IMR-90 (cell line): ENCODE measurements around the gene RNPEPL1. TPM values are rescaled to one million over a fixed set of nuclear protein-coding genes. Genes with fewer than 3 reads are reported as not detected.

ENCODE experiments used
- ATAC-seq: fragments of 200-7000 bp; cut with Tn5 transposase; 2 replicates; pipeline ENCODE4 v1.9.1; 2020; ENCODE audit warnings: low read depth, mild to moderate bottlenecking, moderate library complexity
- BruUV-seq: library from RNA; stranded (reverse); fragments of 400-500 nt; replicated peaks from 2 replicates; lab custom pipeline; 2021; lab: Mats Ljungman, UMichigan
- CTCF ChIA-PET: fragments of 300-600 bp; formaldehyde crosslinking; extraction: SDS; loops from one replicate; lab custom pipeline; 2021; ENCODE audit warnings: antibody characterized with exemption; lab: Yijun Ruan, JAX
- POLR2A ChIA-PET: fragments of 300-600 bp; sonication (Branson Sonifier 250); formaldehyde crosslinking; loops from one replicate; lab custom pipeline; 2022; ENCODE audit warnings: antibody characterized with exemption; ENCODE audit not compliant: unreplicated experiment; lab: Charles Lee
- DNase-seq: peaks from one replicate; pipeline ENCODE4 v3.0.0; 2013
- H2AFZ ChIP-seq: replicated peaks from 2 replicates; pipeline ENCODE3; 2013; ENCODE audit warnings: low read length, mild to moderate bottlenecking; ENCODE audit not compliant: poor library complexity
- H2AK5ac ChIP-seq: 2 replicates; pipeline ENCODE4 v1.6.1; 2013; ENCODE audit warnings: low read depth, low read length, inconsistent platforms
- H2AK9ac ChIP-seq: replicated peaks from 2 replicates; pipeline ENCODE3; 2013; ENCODE audit warnings: mild to moderate bottlenecking, low read depth, low read length, moderate library complexity; ENCODE audit not compliant: poor library complexity
- H2BK120ac ChIP-seq: 2 replicates; pipeline ENCODE4 v1.6.1; 2013; ENCODE audit warnings: low read depth, low read length, inconsistent platforms
- H2BK15ac ChIP-seq: 3 replicates; pipeline ENCODE4 v1.6.1; 2013; ENCODE audit warnings: low read depth, low read length, inconsistent platforms
- H2BK20ac ChIP-seq: 2 replicates; pipeline ENCODE4 v1.6.1; 2013; ENCODE audit warnings: low read depth, mild to moderate bottlenecking, inconsistent platforms, low read length, moderate library complexity
- H2BK5ac ChIP-seq: 2 replicates; pipeline ENCODE4 v1.6.1; 2013; ENCODE audit warnings: mild to moderate bottlenecking, low read depth, low read length, inconsistent platforms; ENCODE audit not compliant: poor library complexity, severe bottlenecking
- H3K14ac ChIP-seq: replicated peaks from 2 replicates; pipeline ENCODE4 v1.6.1; 2013; ENCODE audit warnings: low read depth, low read length, inconsistent platforms
- H3K18ac ChIP-seq: 2 replicates; pipeline ENCODE4 v1.6.1; 2013; ENCODE audit warnings: low read depth, low read length, control low read depth
- H3K23ac ChIP-seq: 2 replicates; pipeline ENCODE4 v1.6.1; 2013; ENCODE audit warnings: low read depth, low read length, inconsistent platforms
- H3K27ac ChIP-seq: 2 replicates; pipeline ENCODE4 v1.5.1; 2013; ENCODE audit warnings: mild to moderate bottlenecking, control low read depth, low read length; ENCODE audit not compliant: insufficient read depth
- H3K27me3 ChIP-seq: 2 replicates; pipeline ENCODE4 v1.6.1; 2013; ENCODE audit warnings: low read length; ENCODE audit not compliant: control insufficient read depth, insufficient read depth
- H3K36me3 ChIP-seq: 2 replicates; pipeline ENCODE4 v1.6.1; 2013; ENCODE audit warnings: low read length, mixed read lengths; ENCODE audit not compliant: control insufficient read depth, insufficient read depth
- H3K4ac ChIP-seq: 2 replicates; pipeline ENCODE4 v1.6.1; 2013; ENCODE audit warnings: low read depth, low read length, inconsistent platforms
- H3K4me1 ChIP-seq: 2 replicates; pipeline ENCODE4 v1.6.1; 2013; ENCODE audit warnings: low read length, mixed read lengths; ENCODE audit not compliant: control insufficient read depth, insufficient read depth
- H3K4me2 ChIP-seq: 2 replicates; pipeline ENCODE4 v1.6.1; 2013; ENCODE audit warnings: low read depth, mild to moderate bottlenecking, control low read depth, low read length, moderate library complexity
- H3K4me3 ChIP-seq: 2 replicates; pipeline ENCODE4 v1.5.1; 2013; ENCODE audit warnings: low read depth, mild to moderate bottlenecking, control low read depth, low read length, moderate library complexity; ENCODE audit not compliant: insufficient read depth
- H3K56ac ChIP-seq: 2 replicates; pipeline ENCODE4 v1.6.1; 2013; ENCODE audit warnings: low read length, inconsistent platforms; ENCODE audit not compliant: insufficient read depth; ENCODE audit errors: extremely low read depth
- H3K79me1 ChIP-seq, 2 experiments: 2 replicates each; pipeline ENCODE4 v1.6.1; 2013; ENCODE audit warnings: low read length in 2 of 2, inconsistent platforms in 1 of 2, low read depth in 1 of 2
- H3K9ac ChIP-seq: 2 replicates; pipeline ENCODE4 v1.6.1; 2013; ENCODE audit warnings: low read depth, low read length, control low read depth
- H3K9me1 ChIP-seq: 2 replicates; pipeline ENCODE4 v1.6.1; 2013; ENCODE audit warnings: low read length, inconsistent platforms; ENCODE audit not compliant: insufficient read depth
- H3K9me3 ChIP-seq: 2 replicates; pipeline ENCODE4 v1.6.1; 2013; ENCODE audit warnings: low read length; ENCODE audit not compliant: control insufficient read depth, insufficient read depth
- H4K20me1 ChIP-seq: 2 replicates; pipeline ENCODE4 v1.6.1; 2013; ENCODE audit warnings: low read length, inconsistent platforms; ENCODE audit not compliant: insufficient read depth
- H4K5ac ChIP-seq: 2 replicates; pipeline ENCODE4 v1.6.1; 2013; ENCODE audit warnings: mild to moderate bottlenecking, low read depth, low read length, control low read depth
- H4K8ac ChIP-seq, 2 experiments: 2 replicates each; pipeline ENCODE4 v1.6.1; 2013; ENCODE audit warnings: low read depth in 2 of 2, low read length in 2 of 2, control low read depth in 1 of 2, inconsistent platforms in 1 of 2
- H4K91ac ChIP-seq: 2 replicates; pipeline ENCODE4 v1.6.1; 2013; ENCODE audit warnings: low read depth, low read length, inconsistent platforms; ENCODE audit not compliant: insufficient read depth
- BHLHE40 ChIP-seq: fragments of 150-350 bp; IDR thresholded peaks from 2 replicates; pipeline ENCODE4 v1.6.1; 2016; ENCODE audit warnings: mild to moderate bottlenecking, low read depth, low read length
- CEBPB ChIP-seq: IDR thresholded peaks from 2 replicates; pipeline ENCODE4 v1.6.1; 2012; ENCODE audit warnings: low read depth, low read length, improper control_type of control experiment
- CHD1 ChIP-seq: IDR thresholded peaks from 2 replicates; pipeline ENCODE4 v1.6.1; 2012; ENCODE audit warnings: low read depth, low read length, improper control_type of control experiment
- FOS ChIP-seq: fragments of 150-350 bp; IDR thresholded peaks from 2 replicates; pipeline ENCODE4 v1.6.1; 2016; ENCODE audit warnings: low read depth, low read length
- MAFK ChIP-seq: IDR thresholded peaks from 2 replicates; pipeline ENCODE4 v1.6.1; 2012; ENCODE audit warnings: low read depth, low read length, improper control_type of control experiment
- MXI1 ChIP-seq: IDR thresholded peaks from 2 replicates; pipeline ENCODE4 v1.6.1; 2012; ENCODE audit warnings: low read depth, mild to moderate bottlenecking, low read length, moderate library complexity, borderline replicate concordance
- NFE2L2 ChIP-seq: fragments of 150-350 bp; IDR thresholded peaks from 2 replicates; pipeline ENCODE4 v1.6.1; 2016; ENCODE audit warnings: low read depth, mild to moderate bottlenecking, low read length
- POLR2A ChIP-seq: IDR thresholded peaks from 2 replicates; pipeline ENCODE4 v1.6.1; 2012; ENCODE audit warnings: mild to moderate bottlenecking, low read depth, low read length
- RAD21 ChIP-seq: IDR thresholded peaks from 2 replicates; pipeline ENCODE4 v1.6.1; 2012; ENCODE audit warnings: low read length, improper control_type of control experiment
- RCOR1 ChIP-seq: IDR thresholded peaks from 2 replicates; pipeline ENCODE4 v1.6.1; 2012; ENCODE audit warnings: mild to moderate bottlenecking, low read length, improper control_type of control experiment; ENCODE audit not compliant: insufficient replicate concordance
- RFX5 ChIP-seq: IDR thresholded peaks from 2 replicates; pipeline ENCODE4 v1.8.0; 2012; ENCODE audit warnings: low read depth, mild to moderate bottlenecking, low read length, moderate library complexity
- SMC3 ChIP-seq: fragments of 150-350 bp; IDR thresholded peaks from 2 replicates; pipeline ENCODE4 v1.6.1; 2016; ENCODE audit warnings: low read depth, mild to moderate bottlenecking, antibody characterized with exemption, low read length, moderate library complexity
- WGBS, 2 experiments: methylation state at CpG; one replicate each; pipeline versions ENCODE4 v1.1.5 to v1.1.7; 2013; ENCODE audit warnings: missing lambda C conversion rate in 2 of 2; ENCODE audit not compliant: insufficient read length in 1 of 2; ENCODE audit errors: extremely low coverage in 2 of 2; 5-methylcytosine and 5-hydroxymethylcytosine counted together
- dilution Hi-C: fragments of 300-500 bp; cut with HindIII; formaldehyde crosslinking; loops from one replicate; pipeline ENCODE4 v1.14.3; 2018; ENCODE audit warnings: low sequenced_read_pairs; ENCODE audit not compliant: unreplicated experiment
- in situ Hi-C: fragments of 300-500 bp; cut with MboI; formaldehyde crosslinking; loops from 3 replicates; pipeline ENCODE4 v1.14.3; 2019; ENCODE audit warnings: low sequenced_read_pairs, inconsistent platforms, mixed read lengths
- intact Hi-C: fragments of 100-400 bp; cut with micrococcal nuclease; formaldehyde crosslinking; loops from 2 replicates; pipeline ENCODE4 v1.10.0; 2022
- polyA plus RNA-seq, 3 experiments: library from polyadenylated mRNA; depleted of rRNA; stranded (reverse); fragments of >200 nt; gene quantifications; 2 replicates each; pipeline ENCODE4 v1.2.3, GENCODE V29; 2012; ENCODE audit warnings: low replicate concordance in 1 of 3
- total RNA-seq: library from RNA; depleted of rRNA; stranded (reverse); fragments of >200 nt; gene quantifications from 2 replicates; pipeline ENCODE4 v1.2.3, GENCODE V29; 2012
- TF ChIP-seq, protein P1 (sequence below): fragments of 150-350 bp; IDR thresholded peaks from 2 replicates; pipeline ENCODE4 v1.6.1; 2016; ENCODE audit warnings: low read depth, mild to moderate bottlenecking, low read length, moderate library complexity, borderline replicate concordance
- TF ChIP-seq, protein P2 (sequence below): fragments of 150-350 bp; IDR thresholded peaks from 2 replicates; pipeline ENCODE4 v1.6.1; 2017; ENCODE audit warnings: mild to moderate bottlenecking, antibody characterized with exemption, low read length, low read depth

RNPEPL1 gene
- total and polyA plus RNA-seq, 2 of the 4 experiments (the other 2 are of a cell fraction) = 3.8 to 18.7 TPM

DNA sequence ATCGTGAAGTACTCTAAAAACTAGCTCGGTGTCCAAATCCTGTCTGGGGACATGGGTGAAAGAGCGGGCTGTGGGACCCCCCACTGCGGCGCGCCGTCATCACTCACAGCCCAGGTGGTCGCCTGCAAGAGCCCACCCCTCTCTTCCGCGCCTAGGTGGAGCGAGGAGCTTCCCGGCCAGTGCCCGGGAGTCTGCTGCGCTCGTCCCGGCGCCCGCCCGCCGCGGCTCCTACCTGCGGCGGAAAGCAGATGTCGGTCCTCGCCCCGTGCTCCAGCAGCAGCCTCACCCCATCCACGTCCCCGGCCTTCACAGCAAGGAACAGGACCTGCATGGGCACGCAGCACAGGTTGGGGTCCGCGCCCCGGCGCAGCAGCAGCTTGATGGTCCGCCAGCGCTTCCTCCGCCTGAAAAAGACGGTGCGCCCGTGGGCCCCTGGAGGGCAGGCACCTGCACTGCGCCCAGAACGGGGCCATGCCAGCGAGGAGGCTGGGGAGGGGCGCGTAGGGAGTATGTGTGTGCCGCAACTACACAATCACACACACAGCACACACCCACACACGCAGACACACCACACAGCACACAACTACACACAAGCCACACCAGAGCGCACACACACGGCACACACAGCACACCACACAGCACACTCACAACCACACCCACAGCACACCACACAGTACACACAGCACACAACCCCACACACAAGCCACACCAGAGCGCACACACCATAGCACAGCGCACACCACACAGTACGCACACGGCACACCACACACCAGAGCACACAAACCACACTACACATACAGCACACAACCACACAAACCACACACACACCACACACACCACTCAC lies 47.9 kb upstream of the RNPEPL1 start:
- Histone ChIP-seq H3K9me1 (no peaks in the 10 kb centered on the region; the same call in 1 of the 2 replicates), H2BK5ac (no peak overlapping the region), H3K4ac (no peak overlapping the region), H3K4me3 (no peak overlapping the region), H2AFZ (peak overlapping the region; percentile 56), H3K56ac (no peak overlapping the region), H2BK20ac (no peak overlapping the region), H3K9ac (no peak overlapping the region), H3K18ac (no peak overlapping the region), H3K14ac (no peak overlapping the region), H4K91ac (no peak overlapping the region), H3K4me2 (peak overlapping the region; percentile 32; the same call in 1 of the 2 replicates), H4K5ac (no peak overlapping the region), H3K27me3 (no peaks in the 10 kb centered on the region), H3K79me1 (no peaks in the 10 kb centered on the region), H2BK15ac (no peak overlapping the region), H3K23ac (no peak overlapping the region), H2AK5ac (no peak overlapping the region; the same call in 1 of the 2 replicates), H4K20me1 (no peaks in the 10 kb centered on the region), H3K36me3 (peaks cover 10% of the 10 kb centered on the region; the same call in 1 of the 2 replicates), H2AK9ac (no peak overlapping the region), H2BK120ac (no peak overlapping the region), H4K8ac (no peak overlapping the region), H3K27ac (no peak overlapping the region), H3K4me1 (no peaks in the 10 kb centered on the region), H3K9me3 (peaks cover 10% of the 10 kb centered on the region)
- BruUV-seq = no TSS peak
- intact Hi-C loops = no loop called here
- in situ Hi-C loops = no loop called here
- ChIA-PET POLR2A (no interaction called here), CTCF (no interaction called here)
- DNase-seq = no peak
- WGBS, 2 experiments = 31% methylated on average over 18 of the region's 52 CpGs; no CpG with 5 or more reads in 1 of the 2 experiments
- peak; percentile 52 for ATAC-seq
- dilution Hi-C loops = no loop called here
- no peak for TF ChIP-seq POLR2A
- TF ChIP-seq, protein P1, sequence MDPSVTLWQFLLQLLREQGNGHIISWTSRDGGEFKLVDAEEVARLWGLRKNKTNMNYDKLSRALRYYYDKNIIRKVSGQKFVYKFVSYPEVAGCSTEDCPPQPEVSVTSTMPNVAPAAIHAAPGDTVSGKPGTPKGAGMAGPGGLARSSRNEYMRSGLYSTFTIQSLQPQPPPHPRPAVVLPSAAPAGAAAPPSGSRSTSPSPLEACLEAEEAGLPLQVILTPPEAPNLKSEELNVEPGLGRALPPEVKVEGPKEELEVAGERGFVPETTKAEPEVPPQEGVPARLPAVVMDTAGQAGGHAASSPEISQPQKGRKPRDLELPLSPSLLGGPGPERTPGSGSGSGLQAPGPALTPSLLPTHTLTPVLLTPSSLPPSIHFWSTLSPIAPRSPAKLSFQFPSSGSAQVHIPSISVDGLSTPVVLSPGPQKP = no peak
- TF ChIP-seq BHLHE40 = no peak
- TF ChIP-seq, protein P2, sequence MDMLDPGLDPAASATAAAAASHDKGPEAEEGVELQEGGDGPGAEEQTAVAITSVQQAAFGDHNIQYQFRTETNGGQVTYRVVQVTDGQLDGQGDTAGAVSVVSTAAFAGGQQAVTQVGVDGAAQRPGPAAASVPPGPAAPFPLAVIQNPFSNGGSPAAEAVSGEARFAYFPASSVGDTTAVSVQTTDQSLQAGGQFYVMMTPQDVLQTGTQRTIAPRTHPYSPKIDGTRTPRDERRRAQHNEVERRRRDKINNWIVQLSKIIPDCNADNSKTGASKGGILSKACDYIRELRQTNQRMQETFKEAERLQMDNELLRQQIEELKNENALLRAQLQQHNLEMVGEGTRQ = no peak
- no peak for TF ChIP-seq SMC3
- TF ChIP-seq FOS = no peak
- no peak for TF ChIP-seq RFX5
- no peak for TF ChIP-seq MAFK
- TF ChIP-seq RAD21 = no peak
- TF ChIP-seq MXI1 = no peak
- no peak for TF ChIP-seq RCOR1
- no peak for TF ChIP-seq NFE2L2
- no peak for TF ChIP-seq CHD1
- no peak for TF ChIP-seq CEBPB
